GM23338 (cell line): ENCODE data around the gene CDR2. TPM values are rescaled to one million over a fixed set of nuclear protein-coding genes. Genes with fewer than 3 reads are reported as not detected.

ENCODE experiments used
- ATAC-seq: fragments of 200-7000 bp; cut with Tn5 transposase; 3 replicates; pipeline ENCODE4 v1.9.1; 2020
- DNase-seq: peaks from one replicate; pipeline ENCODE4 v3.0.0-alpha.2; 2015; ENCODE audit warnings: low spot score
- H2AFZ ChIP-seq: fragments of 200-600 bp; sonication (generic); 2 replicates; pipeline ENCODE4 v1.8.0; 2016; ENCODE audit warnings: antibody characterized with exemption, mild to moderate bottlenecking, moderate library complexity
- H3F3A ChIP-seq: fragments of 200-600 bp; sonication (generic); replicated peaks from 2 replicates; pipeline ENCODE4 v1.8.0; 2017; ENCODE audit warnings: antibody characterized with exemption, mixed run types, low read depth
- H3K27ac ChIP-seq: fragments of 200-600 bp; sonication (generic); 2 replicates; pipeline ENCODE4 v1.6.1; 2016; ENCODE audit warnings: low read depth
- H3K27me3 ChIP-seq: fragments of 200-600 bp; sonication (generic); 2 replicates; pipeline ENCODE4 v1.8.0; 2016; ENCODE audit warnings: mild to moderate bottlenecking, mixed run types, moderate library complexity; ENCODE audit not compliant: insufficient read depth
- H3K36me3 ChIP-seq: fragments of 200-600 bp; sonication (generic); 2 replicates; pipeline ENCODE4 v1.8.0; 2016; ENCODE audit warnings: mild to moderate bottlenecking; ENCODE audit not compliant: insufficient read depth
- H3K4me1 ChIP-seq: fragments of 200-600 bp; sonication (generic); 2 replicates; pipeline ENCODE4 v1.8.0; 2016; ENCODE audit warnings: mild to moderate bottlenecking, moderate library complexity; ENCODE audit not compliant: insufficient read depth
- H3K4me2 ChIP-seq: fragments of 200-600 bp; sonication (generic); 2 replicates; pipeline ENCODE4 v1.7.1; 2017; ENCODE audit warnings: mixed run types
- H3K4me3 ChIP-seq: fragments of 200-600 bp; sonication (generic); 2 replicates; pipeline ENCODE4 v1.6.1; 2016; ENCODE audit warnings: mixed run types
- H3K79me2 ChIP-seq: fragments of 200-600 bp; sonication (generic); replicated peaks from 2 replicates; pipeline ENCODE4 v1.8.0; 2017; ENCODE audit warnings: mild to moderate bottlenecking; ENCODE audit not compliant: insufficient read depth
- H3K9me2 ChIP-seq: fragments of 200-600 bp; sonication (generic); 2 replicates; pipeline ENCODE4 v1.8.0; 2017; ENCODE audit not compliant: insufficient read depth
- H4K20me1 ChIP-seq: fragments of 200-600 bp; sonication (generic); replicated peaks from 2 replicates; pipeline ENCODE4 v1.8.0; 2017; ENCODE audit warnings: mild to moderate bottlenecking; ENCODE audit not compliant: insufficient read depth
- H3K27ac Mint-ChIP-seq: 2 replicates; pipeline ENCODE4 v1.8.0; 2020; ENCODE audit warnings: inconsistent platforms, mild to moderate bottlenecking, moderate library complexity, mixed read lengths
- H3K27me3 Mint-ChIP-seq: 3 replicates; pipeline ENCODE4 v1.8.0; 2022; ENCODE audit warnings: low read depth, mild to moderate bottlenecking, moderate library complexity, mixed read lengths, inconsistent platforms; ENCODE audit not compliant: insufficient read depth, poor library complexity
- H3K36me3 Mint-ChIP-seq: 3 replicates; pipeline ENCODE4 v1.8.0; 2021; ENCODE audit warnings: low read depth, mild to moderate bottlenecking, inconsistent platforms, moderate library complexity, mixed read lengths
- H3K4me1 Mint-ChIP-seq: 3 replicates; pipeline ENCODE4 v1.8.0; 2020; ENCODE audit warnings: mild to moderate bottlenecking, inconsistent platforms, mixed read lengths
- H3K4me3 Mint-ChIP-seq: 3 replicates; pipeline ENCODE4 v1.8.0; 2021; ENCODE audit warnings: moderate library complexity, mild to moderate bottlenecking, inconsistent platforms, mixed read lengths
- H3K9me3 Mint-ChIP-seq: 3 replicates; pipeline ENCODE4 v1.8.0; 2020; ENCODE audit warnings: moderate library complexity, mild to moderate bottlenecking, inconsistent platforms, mixed read lengths
- CREB1 ChIP-seq: fragments of 250-450 bp; sonication (Bioruptor Pico); IDR thresholded peaks from 2 replicates; pipeline ENCODE4 v1.5.0; 2020; ENCODE audit warnings: low read depth, mild to moderate bottlenecking, moderate library complexity
- EZH2 ChIP-seq: fragments of 200-600 bp; sonication (generic); IDR thresholded peaks from one replicate; pipeline ENCODE4 v1.8.0; 2017; ENCODE audit warnings: antibody characterized with exemption, mild to moderate bottlenecking, low read depth; ENCODE audit not compliant: unreplicated experiment
- EZH2phosphoT487 ChIP-seq: fragments of 200-600 bp; sonication (generic); IDR thresholded peaks from one replicate; pipeline ENCODE4 v1.8.1; 2018; ENCODE audit warnings: antibody characterized with exemption; ENCODE audit not compliant: unreplicated experiment
- JUNB ChIP-seq: IDR thresholded peaks from one replicate; pipeline ENCODE4 v1.6.1; 2016; ENCODE audit warnings: antibody characterized with exemption; ENCODE audit not compliant: unreplicated experiment
- NANOG ChIP-seq: IDR thresholded peaks from 2 replicates; pipeline ENCODE4 v1.6.1; 2016; ENCODE audit warnings: antibody characterized with exemption, borderline replicate concordance
- POLR2AphosphoS5 ChIP-seq: IDR thresholded peaks from 2 replicates; pipeline ENCODE4 v1.6.1; 2016; ENCODE audit warnings: antibody characterized with exemption, low read depth
- STAT1 ChIP-seq: IDR thresholded peaks from one replicate; pipeline ENCODE4 v1.6.1; 2016; ENCODE audit warnings: antibody characterized with exemption; ENCODE audit not compliant: unreplicated experiment
- ZNF114 ChIP-seq: fragments of 250-450 bp; sonication (Bioruptor Pico); IDR thresholded peaks from 2 replicates; pipeline ENCODE4 v1.5.0; 2020; ENCODE audit warnings: mild to moderate bottlenecking, moderate library complexity
- ZNF331 ChIP-seq: fragments of 250-450 bp; sonication (Bioruptor Pico); IDR thresholded peaks from 2 replicates; pipeline ENCODE4 v1.5.0; 2020; ENCODE audit warnings: low read depth, mild to moderate bottlenecking, moderate library complexity
- polyA plus RNA-seq: library from polyadenylated mRNA; unstranded; fragments of >200 nt; fragmentation: Nextera tagmentation; extraction: Ambion mirVana; gene quantifications from 2 replicates; pipeline ENCODE4 v1.2.1, GENCODE V29; 2016
- total RNA-seq: library from RNA; depleted of rRNA; stranded (reverse); fragments of >200 nt; shearing (Covaris generic); gene quantifications from 2 replicates; pipeline ENCODE4 v1.2.3, GENCODE V29; 2014
- TF ChIP-seq, protein P1 (sequence below): fragments of 250-450 bp; sonication (Bioruptor Pico); IDR thresholded peaks from 2 replicates; pipeline ENCODE4 v1.5.0; 2020; ENCODE audit warnings: mild to moderate bottlenecking, moderate library complexity
- TF ChIP-seq, protein P2 (sequence below): IDR thresholded peaks from one replicate; pipeline ENCODE4 v1.6.1; 2018; ENCODE audit warnings: antibody characterized with exemption; ENCODE audit not compliant: unreplicated experiment
- TF ChIP-seq, protein P3 (sequence below): IDR thresholded peaks from 2 replicates; pipeline ENCODE4 v1.6.1; 2016; ENCODE audit warnings: antibody characterized with exemption
- TF ChIP-seq, protein P4 (sequence below), 2 experiments: fragments of 200-600 bp in 1 of 2; sonication (generic) in 1 of 2; conservative IDR thresholded peaks; 2 replicates each; pipeline versions ENCODE4 v1.5.1 to v1.6.1; 2016 to 2017; ENCODE audit warnings: antibody characterized with exemption in 2 of 2, low read depth in 2 of 2, mild to moderate bottlenecking in 2 of 2, moderate library complexity in 1 of 2

CDR2 gene
- total and polyA plus RNA-seq, 2 experiments from 2014 or later, result 17.7 to 39.3 TPM

DNA sequence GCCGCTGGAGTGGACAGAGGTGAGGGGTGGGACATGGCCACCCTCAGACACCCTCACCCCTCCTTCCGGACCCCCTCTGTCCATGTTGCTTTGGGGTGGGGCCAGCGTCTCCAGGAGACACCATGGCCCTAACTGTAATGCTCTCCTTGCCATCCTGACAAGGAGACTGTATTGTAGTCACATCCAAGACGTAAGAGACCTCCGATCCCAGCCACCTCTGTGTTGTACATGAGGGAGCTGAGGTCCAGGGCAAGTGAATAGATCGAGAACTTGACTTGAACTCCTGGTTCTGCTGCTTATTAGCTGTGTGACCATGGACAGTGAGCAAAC lies 47.0 kb downstream of the CDR2 start:
- Mint-ChIP-seq H3K27ac (no peak overlapping the region), H3K4me3 (no peak overlapping the region), H3K27me3 (peaks cover 15% of the 10 kb centered on the region), H3K36me3 (peaks cover 77% of the 10 kb centered on the region), H3K4me1 (no peaks in the 10 kb centered on the region), H3K9me3 (no peaks in the 10 kb centered on the region)
- Histone ChIP-seq H2AFZ (no peak overlapping the region), H3K4me2 (no peak overlapping the region), H3K27ac (no peak overlapping the region), H3K9me2 (no peaks in the 10 kb centered on the region), H3K27me3 (no peaks in the 10 kb centered on the region), H3K36me3 (peaks cover 52% of the 10 kb centered on the region), H3K4me3 (no peak overlapping the region), H3K4me1 (no peaks in the 10 kb centered on the region), H4K20me1 (peaks cover 13% of the 10 kb centered on the region), H3F3A (peaks cover 5% of the 10 kb centered on the region), H3K79me2 (peaks cover 5% of the 10 kb centered on the region; the same call in 1 of the 2 replicates)
- ATAC-seq (no peak), DNase-seq (no peak)
- TF ChIP-seq, protein P1, sequence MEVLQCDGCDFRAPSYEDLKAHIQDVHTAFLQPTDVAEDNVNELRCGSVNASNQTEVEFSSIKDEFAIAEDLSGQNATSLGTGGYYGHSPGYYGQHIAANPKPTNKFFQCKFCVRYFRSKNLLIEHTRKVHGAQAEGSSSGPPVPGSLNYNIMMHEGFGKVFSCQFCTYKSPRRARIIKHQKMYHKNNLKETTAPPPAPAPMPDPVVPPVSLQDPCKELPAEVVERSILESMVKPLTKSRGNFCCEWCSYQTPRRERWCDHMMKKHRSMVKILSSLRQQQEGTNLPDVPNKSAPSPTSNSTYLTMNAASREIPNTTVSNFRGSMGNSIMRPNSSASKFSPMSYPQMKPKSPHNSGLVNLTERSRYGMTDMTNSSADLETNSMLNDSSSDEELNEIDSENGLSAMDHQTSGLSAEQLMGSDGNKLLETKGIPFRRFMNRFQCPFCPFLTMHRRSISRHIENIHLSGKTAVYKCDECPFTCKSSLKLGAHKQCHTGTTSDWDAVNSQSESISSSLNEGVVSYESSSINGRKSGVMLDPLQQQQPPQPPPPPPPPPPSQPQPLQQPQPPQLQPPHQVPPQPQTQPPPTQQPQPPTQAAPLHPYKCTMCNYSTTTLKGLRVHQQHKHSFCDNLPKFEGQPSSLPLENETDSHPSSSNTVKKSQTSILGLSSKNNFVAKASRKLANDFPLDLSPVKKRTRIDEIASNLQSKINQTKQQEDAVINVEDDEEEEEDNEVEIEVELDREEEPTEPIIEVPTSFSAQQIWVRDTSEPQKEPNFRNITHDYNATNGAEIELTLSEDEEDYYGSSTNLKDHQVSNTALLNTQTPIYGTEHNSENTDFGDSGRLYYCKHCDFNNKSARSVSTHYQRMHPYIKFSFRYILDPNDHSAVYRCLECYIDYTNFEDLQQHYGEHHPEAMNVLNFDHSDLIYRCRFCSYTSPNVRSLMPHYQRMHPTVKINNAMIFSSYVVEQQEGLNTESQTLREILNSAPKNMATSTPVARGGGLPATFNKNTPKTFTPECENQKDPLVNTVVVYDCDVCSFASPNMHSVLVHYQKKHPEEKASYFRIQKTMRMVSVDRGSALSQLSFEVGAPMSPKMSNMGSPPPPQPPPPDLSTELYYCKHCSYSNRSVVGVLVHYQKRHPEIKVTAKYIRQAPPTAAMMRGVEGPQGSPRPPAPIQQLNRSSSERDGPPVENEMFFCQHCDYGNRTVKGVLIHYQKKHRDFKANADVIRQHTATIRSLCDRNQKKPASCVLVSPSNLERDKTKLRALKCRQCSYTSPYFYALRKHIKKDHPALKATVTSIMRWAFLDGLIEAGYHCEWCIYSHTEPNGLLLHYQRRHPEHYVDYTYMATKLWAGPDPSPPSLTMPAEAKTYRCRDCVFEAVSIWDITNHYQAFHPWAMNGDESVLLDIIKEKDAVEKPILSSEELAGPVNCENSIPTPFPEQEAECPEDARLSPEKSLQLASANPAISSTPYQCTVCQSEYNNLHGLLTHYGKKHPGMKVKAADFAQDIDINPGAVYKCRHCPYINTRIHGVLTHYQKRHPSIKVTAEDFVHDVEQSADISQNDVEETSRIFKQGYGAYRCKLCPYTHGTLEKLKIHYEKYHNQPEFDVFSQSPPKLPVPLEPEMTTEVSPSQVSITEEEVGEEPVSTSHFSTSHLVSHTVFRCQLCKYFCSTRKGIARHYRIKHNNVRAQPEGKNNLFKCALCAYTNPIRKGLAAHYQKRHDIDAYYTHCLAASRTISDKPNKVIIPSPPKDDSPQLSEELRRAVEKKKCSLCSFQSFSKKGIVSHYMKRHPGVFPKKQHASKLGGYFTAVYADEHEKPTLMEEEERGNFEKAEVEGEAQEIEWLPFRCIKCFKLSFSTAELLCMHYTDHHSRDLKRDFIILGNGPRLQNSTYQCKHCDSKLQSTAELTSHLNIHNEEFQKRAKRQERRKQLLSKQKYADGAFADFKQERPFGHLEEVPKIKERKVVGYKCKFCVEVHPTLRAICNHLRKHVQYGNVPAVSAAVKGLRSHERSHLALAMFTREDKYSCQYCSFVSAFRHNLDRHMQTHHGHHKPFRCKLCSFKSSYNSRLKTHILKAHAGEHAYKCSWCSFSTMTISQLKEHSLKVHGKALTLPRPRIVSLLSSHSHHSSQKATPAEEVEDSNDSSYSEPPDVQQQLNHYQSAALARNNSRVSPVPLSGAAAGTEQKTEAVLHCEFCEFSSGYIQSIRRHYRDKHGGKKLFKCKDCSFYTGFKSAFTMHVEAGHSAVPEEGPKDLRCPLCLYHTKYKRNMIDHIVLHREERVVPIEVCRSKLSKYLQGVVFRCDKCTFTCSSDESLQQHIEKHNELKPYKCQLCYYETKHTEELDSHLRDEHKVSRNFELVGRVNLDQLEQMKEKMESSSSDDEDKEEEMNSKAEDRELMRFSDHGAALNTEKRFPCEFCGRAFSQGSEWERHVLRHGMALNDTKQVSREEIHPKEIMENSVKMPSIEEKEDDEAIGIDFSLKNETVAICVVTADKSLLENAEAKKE (CRISPR knock-in tag), result no peak
- TF ChIP-seq STAT1 (no peak), POLR2AphosphoS5 (no peak), EZH2phosphoT487 (no peak), NANOG (no peak), ZNF114 (no peak), EZH2 (no peak), CREB1 (CRISPR knock-in tag) (no peak), JUNB (no peak), ZNF331 (CRISPR knock-in tag) (no peak)
- TF ChIP-seq, protein P2, sequence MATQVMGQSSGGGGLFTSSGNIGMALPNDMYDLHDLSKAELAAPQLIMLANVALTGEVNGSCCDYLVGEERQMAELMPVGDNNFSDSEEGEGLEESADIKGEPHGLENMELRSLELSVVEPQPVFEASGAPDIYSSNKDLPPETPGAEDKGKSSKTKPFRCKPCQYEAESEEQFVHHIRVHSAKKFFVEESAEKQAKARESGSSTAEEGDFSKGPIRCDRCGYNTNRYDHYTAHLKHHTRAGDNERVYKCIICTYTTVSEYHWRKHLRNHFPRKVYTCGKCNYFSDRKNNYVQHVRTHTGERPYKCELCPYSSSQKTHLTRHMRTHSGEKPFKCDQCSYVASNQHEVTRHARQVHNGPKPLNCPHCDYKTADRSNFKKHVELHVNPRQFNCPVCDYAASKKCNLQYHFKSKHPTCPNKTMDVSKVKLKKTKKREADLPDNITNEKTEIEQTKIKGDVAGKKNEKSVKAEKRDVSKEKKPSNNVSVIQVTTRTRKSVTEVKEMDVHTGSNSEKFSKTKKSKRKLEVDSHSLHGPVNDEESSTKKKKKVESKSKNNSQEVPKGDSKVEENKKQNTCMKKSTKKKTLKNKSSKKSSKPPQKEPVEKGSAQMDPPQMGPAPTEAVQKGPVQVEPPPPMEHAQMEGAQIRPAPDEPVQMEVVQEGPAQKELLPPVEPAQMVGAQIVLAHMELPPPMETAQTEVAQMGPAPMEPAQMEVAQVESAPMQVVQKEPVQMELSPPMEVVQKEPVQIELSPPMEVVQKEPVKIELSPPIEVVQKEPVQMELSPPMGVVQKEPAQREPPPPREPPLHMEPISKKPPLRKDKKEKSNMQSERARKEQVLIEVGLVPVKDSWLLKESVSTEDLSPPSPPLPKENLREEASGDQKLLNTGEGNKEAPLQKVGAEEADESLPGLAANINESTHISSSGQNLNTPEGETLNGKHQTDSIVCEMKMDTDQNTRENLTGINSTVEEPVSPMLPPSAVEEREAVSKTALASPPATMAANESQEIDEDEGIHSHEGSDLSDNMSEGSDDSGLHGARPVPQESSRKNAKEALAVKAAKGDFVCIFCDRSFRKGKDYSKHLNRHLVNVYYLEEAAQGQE, result no peak
- TF ChIP-seq, protein P3, sequence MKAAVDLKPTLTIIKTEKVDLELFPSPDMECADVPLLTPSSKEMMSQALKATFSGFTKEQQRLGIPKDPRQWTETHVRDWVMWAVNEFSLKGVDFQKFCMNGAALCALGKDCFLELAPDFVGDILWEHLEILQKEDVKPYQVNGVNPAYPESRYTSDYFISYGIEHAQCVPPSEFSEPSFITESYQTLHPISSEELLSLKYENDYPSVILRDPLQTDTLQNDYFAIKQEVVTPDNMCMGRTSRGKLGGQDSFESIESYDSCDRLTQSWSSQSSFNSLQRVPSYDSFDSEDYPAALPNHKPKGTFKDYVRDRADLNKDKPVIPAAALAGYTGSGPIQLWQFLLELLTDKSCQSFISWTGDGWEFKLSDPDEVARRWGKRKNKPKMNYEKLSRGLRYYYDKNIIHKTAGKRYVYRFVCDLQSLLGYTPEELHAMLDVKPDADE, result no peak
- TF ChIP-seq, protein P4, sequence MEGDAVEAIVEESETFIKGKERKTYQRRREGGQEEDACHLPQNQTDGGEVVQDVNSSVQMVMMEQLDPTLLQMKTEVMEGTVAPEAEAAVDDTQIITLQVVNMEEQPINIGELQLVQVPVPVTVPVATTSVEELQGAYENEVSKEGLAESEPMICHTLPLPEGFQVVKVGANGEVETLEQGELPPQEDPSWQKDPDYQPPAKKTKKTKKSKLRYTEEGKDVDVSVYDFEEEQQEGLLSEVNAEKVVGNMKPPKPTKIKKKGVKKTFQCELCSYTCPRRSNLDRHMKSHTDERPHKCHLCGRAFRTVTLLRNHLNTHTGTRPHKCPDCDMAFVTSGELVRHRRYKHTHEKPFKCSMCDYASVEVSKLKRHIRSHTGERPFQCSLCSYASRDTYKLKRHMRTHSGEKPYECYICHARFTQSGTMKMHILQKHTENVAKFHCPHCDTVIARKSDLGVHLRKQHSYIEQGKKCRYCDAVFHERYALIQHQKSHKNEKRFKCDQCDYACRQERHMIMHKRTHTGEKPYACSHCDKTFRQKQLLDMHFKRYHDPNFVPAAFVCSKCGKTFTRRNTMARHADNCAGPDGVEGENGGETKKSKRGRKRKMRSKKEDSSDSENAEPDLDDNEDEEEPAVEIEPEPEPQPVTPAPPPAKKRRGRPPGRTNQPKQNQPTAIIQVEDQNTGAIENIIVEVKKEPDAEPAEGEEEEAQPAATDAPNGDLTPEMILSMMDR (conservative IDR thresholded peaks at IDR 0.05; ENCODE audit: low read depth in 2 of 2), result no peak
